Body of pancreas (tissue), 4 donors: ENCODE measurements around the gene STRBP. TPM values are rescaled to one million over a fixed set of nuclear protein-coding genes. Genes with fewer than 3 reads are reported as not detected.

Experiments used
- ATAC-seq: fragments of 150-250 bp; one replicate; pipeline ENCODE4 v1.9.1; 2016
- DNase-seq, 4 donors: peaks; one replicate each; pipeline ENCODE4 v3.0.0-alpha.2; 2019
- H3K27ac ChIP-seq, 4 donors: fragments of 200-600 bp; sonication (generic); 1 replicate in 3 of 4; 2 replicates in 1 of 4; pipeline versions ENCODE4 v1.5.1 to v1.6.1; 2016 to 2019; ENCODE audit warnings: mild to moderate bottlenecking in 1 of 4, mixed read lengths in 1 of 4, moderate library complexity in 1 of 4
- H3K27me3 ChIP-seq, 2 donors: fragments of 200-600 bp; sonication (generic); one replicate each; pipeline ENCODE4 v1.6.0; 2016; ENCODE audit warnings: mild to moderate bottlenecking in 1 of 2
- H3K36me3 ChIP-seq, 2 donors: fragments of 200-600 bp; sonication (generic); replicated peaks in 1 of 2; 2 replicates each; pipeline ENCODE4 v1.5.1; 2016; ENCODE audit warnings: low read depth in 2 of 2; ENCODE audit not compliant: insufficient read depth in 1 of 2
- H3K4me1 ChIP-seq: fragments of 200-600 bp; sonication (generic); one replicate; pipeline ENCODE4 v1.6.0; 2016
- H3K4me3 ChIP-seq, 2 donors: fragments of 200-600 bp; sonication (generic); 1 replicate in 1 of 2; 2 replicates in 1 of 2; pipeline ENCODE4 v1.5.1; 2016 to 2019
- H3K9me3 ChIP-seq, 3 donors: fragments of 200-600 bp; sonication (generic); 1 replicate in 2 of 3; 2 replicates in 1 of 3; pipeline ENCODE4 v1.5.1; 2016
- CTCF ChIP-seq, 7 experiments: fragments of 450-650 bp in 4 of 7; fragments of 200-600 bp in 3 of 7; sonication (generic) in 3 of 7; IDR thresholded peaks; one replicate each; pipeline ENCODE4 v1.5.1; 2016 to 2019; ENCODE audit warnings: antibody characterized with exemption in 7 of 7
- POLR2A ChIP-seq, 3 donors: fragments of 450-650 bp; IDR thresholded peaks; one replicate each; pipeline ENCODE4 v1.6.1; 2016; ENCODE audit warnings: antibody characterized with exemption in 3 of 3, mild to moderate bottlenecking in 2 of 3
- WGBS, 2 donors: methylation state at CpG; one replicate each; pipeline ENCODE4 v1.1.5; 2017; 5-methylcytosine and 5-hydroxymethylcytosine counted together
- intact Hi-C: fragments of 100-400 bp; cut with DNase I; formaldehyde crosslinking; loops from one replicate; pipeline ENCODE4 v1.15.1; 2023
- total RNA-seq, 2 donors: library from RNA; depleted of rRNA; stranded (reverse); fragments of >200 nt; gene quantifications; one replicate each; pipeline ENCODE4 v1.1.0, GENCODE V29; 2016

The STRBP gene
- 10 to 100 TPM; 11.5 to 13.5 TPM for total RNA-seq

DNA sequence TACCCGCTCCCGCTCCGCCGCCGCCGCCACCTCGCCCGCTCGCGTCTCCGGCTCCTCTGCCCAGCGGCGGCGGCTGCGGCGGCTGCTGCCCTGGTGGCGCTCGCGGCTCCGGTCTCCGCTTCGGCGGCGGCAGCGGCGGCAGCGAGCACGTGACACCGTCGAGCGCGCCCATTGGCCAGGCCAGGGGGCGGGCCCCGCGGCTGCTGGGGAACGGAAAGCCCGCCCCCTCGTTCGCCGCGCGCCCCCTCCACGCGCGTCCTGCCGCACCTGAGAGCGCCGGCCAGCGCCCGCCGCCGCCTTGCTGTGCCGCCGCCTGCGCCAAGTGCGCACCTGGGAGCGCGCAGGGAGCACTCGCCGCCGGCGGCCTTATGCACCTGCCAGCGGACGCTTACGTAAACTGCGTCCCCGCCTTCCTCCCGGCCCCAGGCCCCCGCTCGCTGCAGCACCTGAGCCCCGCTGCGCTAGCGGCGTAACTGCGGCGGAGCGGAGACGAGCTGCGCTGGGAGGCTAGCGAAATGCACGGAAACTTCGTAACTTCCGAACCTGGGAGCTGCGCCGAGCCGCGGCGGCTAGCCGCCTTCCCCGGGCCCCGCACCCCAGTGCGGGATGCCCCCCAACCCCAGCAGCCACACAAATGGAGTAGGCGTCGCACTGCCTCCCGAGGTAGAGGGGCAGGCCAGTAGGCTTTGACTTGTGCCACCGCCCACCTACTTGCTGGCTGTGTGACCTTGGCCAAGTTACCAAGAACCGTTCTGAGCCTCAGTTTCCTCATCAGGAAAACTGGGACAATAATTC, at the start of gene STRBP:
STRBP (minus strand) TSS at position 122 of the 795 bp plus-strand sequence. CDS start 84,452 bp downstream, outside the sequence.
- Histone ChIP-seq H3K36me3 (no peaks in the 10 kb centered on the region), H3K27ac (peak within 1 kb of the TSS; percentile 73 to 86 (median 79)), H3K4me1 (peaks cover 17% of the 10 kb centered on the region), H3K4me3 (peak within 1 kb of the TSS; percentile 65 to 93), H3K27me3 (no peaks in the 10 kb centered on the region), H3K9me3 (no peaks in the 10 kb centered on the region)
- intact Hi-C loops: no loop called here
- ATAC-seq: peak; percentile 94
- TF ChIP-seq POLR2A (IDR thresholded peaks at IDR 0.05): no peak
- TF ChIP-seq CTCF (IDR thresholded peaks at IDR 0.05): peak in 3 of 7 experiments; percentile 13 to 38 (median 38)
- WGBS, 2 donors: 0 to 1% methylated on average over 20 to 77 of the region's 97 CpGs
- DNase-seq: peak; percentile 94 to 96 (median 94)

DNA sequence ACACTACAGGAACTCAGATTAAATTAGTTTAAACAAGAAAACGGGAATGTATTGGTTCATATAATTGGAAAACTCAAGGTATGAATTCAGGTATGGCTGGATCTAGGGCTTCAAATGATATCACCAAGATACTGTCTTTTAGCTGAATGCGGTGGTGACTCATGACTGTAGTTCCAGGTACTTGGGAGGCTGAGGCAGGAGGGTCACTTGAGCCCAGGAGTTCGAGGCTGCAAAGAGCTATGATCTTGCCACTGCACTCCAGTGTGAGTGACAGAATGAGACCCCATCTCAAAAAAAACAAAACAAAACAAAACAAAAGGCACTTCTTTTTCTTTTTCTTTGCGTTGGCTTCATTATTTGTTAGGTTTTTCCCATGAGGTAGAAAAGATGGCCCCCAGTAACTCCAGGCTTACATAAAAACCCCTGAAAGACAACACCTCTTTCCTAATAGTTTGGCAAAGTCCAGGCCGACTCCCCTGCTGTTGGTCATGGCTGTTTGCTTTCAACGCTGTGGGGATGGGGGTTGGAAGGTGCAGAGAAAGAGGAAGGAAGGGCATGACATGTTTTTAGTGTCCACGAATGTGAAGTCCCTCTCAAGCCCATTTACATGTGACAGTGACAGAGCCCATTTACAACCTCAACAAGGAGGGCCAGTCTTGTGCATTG, 47.8 kb upstream of the STRBP start:
- Histone ChIP-seq H3K4me3 (no peak overlapping the region), H3K4me1 (no peaks in the 10 kb centered on the region), H3K36me3 (no peaks in the 10 kb centered on the region), H3K9me3 (no peaks in the 10 kb centered on the region), H3K27me3 (no peaks in the 10 kb centered on the region), H3K27ac (no peak overlapping the region)
- intact Hi-C loops: no loop called here
- 69 to 78% methylated on average over 7 of the region's 7 CpGs for WGBS, 2 donors
- no peak for ATAC-seq
- TF ChIP-seq POLR2A (IDR thresholded peaks at IDR 0.05) (no peak), CTCF (IDR thresholded peaks at IDR 0.05) (no peak)
- no peak for DNase-seq

- ATAC-seq: no peak
- H3K27ac ChIP-seq: no peak overlapping the region
- DNase-seq: no peak
- intact Hi-C loops: no loop called here
- 66 to 71% methylated on average over 2 of the region's 2 CpGs for WGBS, 2 donors
- no peaks in the 10 kb centered on the region for H3K36me3 ChIP-seq
- TF ChIP-seq POLR2A (IDR thresholded peaks at IDR 0.05): no peak
- TF ChIP-seq CTCF (IDR thresholded peaks at IDR 0.05): no peak
- no peak overlapping the region for H3K4me3 ChIP-seq
- no peaks in the 10 kb centered on the region for H3K9me3 ChIP-seq
- no peaks in the 10 kb centered on the region for H3K27me3 ChIP-seq
- no peaks in the 10 kb centered on the region for H3K4me1 ChIP-seq
Observed at GRCh38 chr9:123315635-123316034, 47.2 kb upstream of the STRBP start.

- no peak for TF ChIP-seq CTCF (IDR thresholded peaks at IDR 0.05)
- no peak for TF ChIP-seq POLR2A (IDR thresholded peaks at IDR 0.05)
- H3K9me3 ChIP-seq: no peaks in the 10 kb centered on the region
- no peak for DNase-seq
- 90 to 91% methylated on average over 6 of the region's 6 CpGs for WGBS, 2 donors
- H3K4me1 ChIP-seq: no peaks in the 10 kb centered on the region
- no peak overlapping the region for H3K4me3 ChIP-seq
- no peak overlapping the region for H3K27ac ChIP-seq
- no peaks in the 10 kb centered on the region for H3K27me3 ChIP-seq
- intact Hi-C loops: no loop called here
- ATAC-seq: no peak
- H3K36me3 ChIP-seq: no peaks in the 10 kb centered on the region
Observed at GRCh38 chr9:123314617-123315016, 46.2 kb upstream of the STRBP start.
